Measurements from ENCODE around the gene GNAL. TPM values are rescaled to one million over a fixed set of nuclear protein-coding genes. Genes with fewer than 3 reads are reported as not detected.

GNAL gene
- total RNA-seq, 1 donor from 2014 or later = 14.7 TPM

GRCh38 chr18:11789716-11790510 is 100.8 kb downstream of the GNAL start:
- Histone ChIP-seq H3K27me3 (ENCODE audit: control insufficient read depth, insufficient read depth, low read length) (no peaks in the 10 kb centered on the region), H3K36me3 (ENCODE audit: control insufficient read depth, insufficient read depth, low read length) (no peaks in the 10 kb centered on the region), H3K4me3 (ENCODE audit: low read depth, low read length) (no peak overlapping the region)
- DNase-seq (ENCODE audit: low read depth) = no peak
- no peak for TF ChIP-seq CTCF (IDR thresholded peaks at IDR 0.05; ENCODE audit: insufficient read depth, low read length, poor library complexity, severe bottlenecking)

- DNase-seq (ENCODE audit: low read depth) = no peak
- TF ChIP-seq CTCF (IDR thresholded peaks at IDR 0.05; ENCODE audit: insufficient read depth, low read length, poor library complexity, severe bottlenecking) = no peak
- Histone ChIP-seq H3K27me3 (ENCODE audit: control insufficient read depth, insufficient read depth, low read length) (no peaks in the 10 kb centered on the region), H3K4me3 (ENCODE audit: low read depth, low read length) (no peak overlapping the region), H3K36me3 (ENCODE audit: control insufficient read depth, insufficient read depth, low read length) (no peaks in the 10 kb centered on the region)
These were observed 102.1 kb downstream of the GNAL start for GRCh38 chr18:11791131-11791530.

- TF ChIP-seq CTCF (IDR thresholded peaks at IDR 0.05; ENCODE audit: insufficient read depth, low read length, poor library complexity, severe bottlenecking) = no peak
- no peak for DNase-seq (ENCODE audit: low read depth)
These were observed 103.6 kb downstream of the GNAL start for GRCh38 chr18:11792632-11793031.

GRCh38 chr18:11794195-11794594 is 105.1 kb downstream of the GNAL start:
- H3K36me3 ChIP-seq (ENCODE audit: control insufficient read depth, insufficient read depth, low read length) = no peaks in the 10 kb centered on the region
- H3K4me3 ChIP-seq (ENCODE audit: low read depth, low read length) = no peak overlapping the region
- DNase-seq (ENCODE audit: low read depth) = no peak
- no peak for TF ChIP-seq CTCF (IDR thresholded peaks at IDR 0.05; ENCODE audit: insufficient read depth, low read length, poor library complexity, severe bottlenecking)
- no peaks in the 10 kb centered on the region for H3K27me3 ChIP-seq (ENCODE audit: control insufficient read depth, insufficient read depth, low read length)

More at GRCh38 chr18:11792632-11793031, 103.6 kb downstream of the GNAL start:
- Histone ChIP-seq H3K36me3 (ENCODE audit: control insufficient read depth, insufficient read depth, low read length) (no peaks in the 10 kb centered on the region), H3K27me3 (ENCODE audit: control insufficient read depth, insufficient read depth, low read length) (no peaks in the 10 kb centered on the region), H3K4me3 (ENCODE audit: low read depth, low read length) (no peak overlapping the region)

- DNase-seq (ENCODE audit: low read depth) = no peak
- TF ChIP-seq CTCF (IDR thresholded peaks at IDR 0.05; ENCODE audit: insufficient read depth, low read length, poor library complexity, severe bottlenecking) = no peak
These were observed 106.9 kb downstream of the GNAL start for GRCh38 chr18:11795916-11796315.

GRCh38 chr18:11798271-11798670 is 109.2 kb downstream of the GNAL start:
- no peak for TF ChIP-seq CTCF (IDR thresholded peaks at IDR 0.05; ENCODE audit: insufficient read depth, low read length, poor library complexity, severe bottlenecking)
- no peak overlapping the region for H3K4me3 ChIP-seq (ENCODE audit: low read depth, low read length)

More at GRCh38 chr18:11795916-11796315, 106.9 kb downstream of the GNAL start:
- no peak overlapping the region for H3K4me3 ChIP-seq (ENCODE audit: low read depth, low read length)
- no peaks in the 10 kb centered on the region for H3K27me3 ChIP-seq (ENCODE audit: control insufficient read depth, insufficient read depth, low read length)
- no peaks in the 10 kb centered on the region for H3K36me3 ChIP-seq (ENCODE audit: control insufficient read depth, insufficient read depth, low read length)

More at GRCh38 chr18:11798271-11798670, 109.2 kb downstream of the GNAL start:
- DNase-seq (ENCODE audit: low read depth) = no peak
- Histone ChIP-seq H3K36me3 (ENCODE audit: control insufficient read depth, insufficient read depth, low read length) (no peaks in the 10 kb centered on the region), H3K27me3 (ENCODE audit: control insufficient read depth, insufficient read depth, low read length) (no peaks in the 10 kb centered on the region)

Data from kidney epithelial cell (primary cell).